H54 (cell line): ENCODE measurements around the gene FGF19.

Experiments used
- DNase-seq: peaks from one replicate; pipeline ENCODE4 v3.0.0; 2011; ENCODE audit warnings: low spot score, mixed read lengths; ENCODE audit not compliant: insufficient read length
- FAIRE-seq: peaks from 3 replicates; lab custom pipeline; 2011; peaks lifted over from hg19 to GRCh38; lab: Jason Lieb, UNC
- POLR2A ChIP-seq: IDR thresholded peaks from 2 replicates; pipeline ENCODE4 v1.6.1; 2011; ENCODE audit warnings: low read depth, mild to moderate bottlenecking, low read length

Gene FGF19

GRCh38 chr11:69730500-69730899, 26.7 kb upstream of the FGF19 start:
- TF ChIP-seq POLR2A: no peak
- FAIRE-seq: no peak
- no peak for DNase-seq

- FAIRE-seq (no peak), DNase-seq (no peak)
- no peak for TF ChIP-seq POLR2A
These were observed 25.4 kb upstream of the FGF19 start for GRCh38 chr11:69729252-69729651.

GRCh38 chr11:69727266-69727665, 23.4 kb upstream of the FGF19 start:
- DNase-seq (no peak), FAIRE-seq (no peak)
- TF ChIP-seq POLR2A: no peak

- no peak for TF ChIP-seq POLR2A
- no peak for DNase-seq
- FAIRE-seq: no peak
These were observed 22.7 kb upstream of the FGF19 start for GRCh38 chr11:69726481-69726880.

GRCh38 chr11:69726019-69726418, 22.2 kb upstream of the FGF19 start:
- TF ChIP-seq POLR2A: no peak
- FAIRE-seq: no peak
- no peak for DNase-seq

GRCh38 chr11:69721745-69722144, 17.9 kb upstream of the FGF19 start:
- TF ChIP-seq POLR2A: no peak
- FAIRE-seq: no peak
- no peak for DNase-seq

- DNase-seq (no peak), FAIRE-seq (no peak)
- no peak for TF ChIP-seq POLR2A
These were observed 17.3 kb upstream of the FGF19 start for GRCh38 chr11:69721106-69721505.

GRCh38 chr11:69718912-69719311, 15.1 kb upstream of the FGF19 start:
- FAIRE-seq (no peak), DNase-seq (no peak)

GRCh38 chr11:69718147-69718546, 14.3 kb upstream of the FGF19 start:
- no peak for TF ChIP-seq POLR2A
- DNase-seq: no peak
- no peak for FAIRE-seq

More at GRCh38 chr11:69718912-69719311, 15.1 kb upstream of the FGF19 start:
- no peak for TF ChIP-seq POLR2A

GRCh38 chr11:69716891-69717747, 13.3 kb upstream of the FGF19 start:
- no peak for FAIRE-seq

GRCh38 chr11:69716099-69716498, 12.3 kb upstream of the FGF19 start:
- no peak for TF ChIP-seq POLR2A
- FAIRE-seq (no peak), DNase-seq (no peak)

More at GRCh38 chr11:69716891-69717747, 13.3 kb upstream of the FGF19 start:
- TF ChIP-seq POLR2A: no peak
- DNase-seq: no peak

GRCh38 chr11:69715446-69715845, 11.6 kb upstream of the FGF19 start:
- DNase-seq (no peak), FAIRE-seq (no peak)
- no peak for TF ChIP-seq POLR2A

GRCh38 chr11:69711822-69712801, 8.3 kb upstream of the FGF19 start:
- DNase-seq (no peak), FAIRE-seq (no peak)
- no peak for TF ChIP-seq POLR2A
